GM12801 (cell line): ENCODE measurements around the gene ME1.

ENCODE experiments used
- TF ChIP-seq, protein P1 (sequence below): IDR thresholded peaks from one replicate; pipeline ENCODE4 v1.5.1; 2011; ENCODE audit warnings: control low read depth; ENCODE audit not compliant: insufficient read length; ENCODE audit errors: extremely low read depth

The ME1 gene

GRCh38 chr6:83167726-83168278 lies 263.0 kb downstream of the ME1 start:
- TF ChIP-seq, protein P1, sequence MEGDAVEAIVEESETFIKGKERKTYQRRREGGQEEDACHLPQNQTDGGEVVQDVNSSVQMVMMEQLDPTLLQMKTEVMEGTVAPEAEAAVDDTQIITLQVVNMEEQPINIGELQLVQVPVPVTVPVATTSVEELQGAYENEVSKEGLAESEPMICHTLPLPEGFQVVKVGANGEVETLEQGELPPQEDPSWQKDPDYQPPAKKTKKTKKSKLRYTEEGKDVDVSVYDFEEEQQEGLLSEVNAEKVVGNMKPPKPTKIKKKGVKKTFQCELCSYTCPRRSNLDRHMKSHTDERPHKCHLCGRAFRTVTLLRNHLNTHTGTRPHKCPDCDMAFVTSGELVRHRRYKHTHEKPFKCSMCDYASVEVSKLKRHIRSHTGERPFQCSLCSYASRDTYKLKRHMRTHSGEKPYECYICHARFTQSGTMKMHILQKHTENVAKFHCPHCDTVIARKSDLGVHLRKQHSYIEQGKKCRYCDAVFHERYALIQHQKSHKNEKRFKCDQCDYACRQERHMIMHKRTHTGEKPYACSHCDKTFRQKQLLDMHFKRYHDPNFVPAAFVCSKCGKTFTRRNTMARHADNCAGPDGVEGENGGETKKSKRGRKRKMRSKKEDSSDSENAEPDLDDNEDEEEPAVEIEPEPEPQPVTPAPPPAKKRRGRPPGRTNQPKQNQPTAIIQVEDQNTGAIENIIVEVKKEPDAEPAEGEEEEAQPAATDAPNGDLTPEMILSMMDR, result no peak
